ENCODE results near the gene CITED1. TPM values are rescaled to one million over a fixed set of nuclear protein-coding genes. Genes with fewer than 3 reads are reported as not detected.

The CITED1 gene
- total RNA-seq, 1 experiment from 2014 or later: 2.8 TPM

DNA sequence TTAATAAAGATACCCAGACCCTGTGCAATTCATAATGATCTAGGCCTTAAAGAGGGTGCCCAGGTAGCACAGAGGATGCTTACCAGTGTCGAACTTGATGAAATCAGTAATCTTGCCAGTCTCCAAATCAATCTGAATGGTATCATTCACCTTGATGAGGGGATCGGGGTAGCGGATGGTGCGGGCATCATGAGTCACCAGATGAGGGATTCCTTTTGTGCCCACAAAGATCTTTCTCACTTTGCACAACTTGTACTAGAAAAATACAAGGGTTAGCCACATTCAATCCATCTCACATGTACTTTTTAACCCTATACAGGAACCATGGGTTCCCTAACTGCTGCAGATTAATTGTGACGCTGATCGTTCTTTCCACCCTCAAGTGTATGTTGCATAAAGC, 32.0 kb downstream of the CITED1 start:
- Histone ChIP-seq H4K20me1 (ENCODE audit: insufficient read depth) (peaks cover 18% of the 10 kb centered on the region; the same call in 1 of the 2 replicates), H3K4me2 (ENCODE audit: low read length) (peak overlapping the region; percentile 32; the same call in 1 of the 2 replicates), H2AFZ (ENCODE audit: low read depth, low read length, poor library complexity, severe bottlenecking) (no peak overlapping the region), H3K9me3 (ENCODE audit: control insufficient read depth in 1 of 2, insufficient read depth in 1 of 2, low read depth in 1 of 2, low read length in 2 of 2) (no peaks in the 10 kb centered on the region), H3K27me3 (ENCODE audit: insufficient read depth, low read length) (no peaks in the 10 kb centered on the region), H3K9ac (ENCODE audit: low read length) (no peak overlapping the region), H3K36me3 (ENCODE audit: control insufficient read depth in 1 of 2, insufficient read depth in 2 of 2, low read length in 2 of 2) (peaks cover 22 to 50% of the 10 kb centered on the region in 2 experiments), H3K79me2 (ENCODE audit: insufficient read depth, low read length) (peaks cover 55% of the 10 kb centered on the region), H3K4me1 (ENCODE audit: control insufficient read depth in 1 of 2, insufficient read depth in 2 of 2, low read length in 2 of 2) (peaks cover 0 to 62% of the 10 kb centered on the region in 2 experiments; a peak in 3 of 4 replicates), H3K4me3 (replicated peaks in 1 of 2; ENCODE audit: low read depth in 1 of 2, low read length in 2 of 2) (no peak overlapping the region), H3K27ac (ENCODE audit: low read depth, low read length) (no peak overlapping the region), H3K9me2 (ENCODE audit: insufficient read depth) (no peaks in the 10 kb centered on the region)
- no peak for DNase-seq (ENCODE audit: low read depth, low spot score)
- ChIA-PET POLR2A (no interaction called here), RAD21 (ENCODE audit: low non-redundant PET in 1 of 2, low total read pairs in 2 of 2, uncharacterized antibody in 2 of 2, unreplicated experiment in 2 of 2) (no interaction called here), CTCF (no interaction called here)
- no TSS peak for BruUV-seq (replicated peaks)
- no peak for TF ChIP-seq POLR2A (IDR thresholded peaks at IDR 0.05; ENCODE audit: borderline replicate concordance, extremely low read depth, insufficient read depth, insufficient read length)
- TF ChIP-seq EGR1 (IDR thresholded peaks at IDR 0.05; ENCODE audit: low read depth): no peak
- no peak for TF ChIP-seq EZH2 (IDR thresholded peaks at IDR 0.05)
- TF ChIP-seq, protein P1, sequence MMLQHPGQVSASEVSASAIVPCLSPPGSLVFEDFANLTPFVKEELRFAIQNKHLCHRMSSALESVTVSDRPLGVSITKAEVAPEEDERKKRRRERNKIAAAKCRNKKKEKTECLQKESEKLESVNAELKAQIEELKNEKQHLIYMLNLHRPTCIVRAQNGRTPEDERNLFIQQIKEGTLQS (IDR thresholded peaks at IDR 0.05): no peak
- TF ChIP-seq FOSL1 (IDR thresholded peaks at IDR 0.05; ENCODE audit: low read depth): no peak
- TF ChIP-seq SIN3A (IDR thresholded peaks at IDR 0.05; ENCODE audit: low read depth): no peak
- TF ChIP-seq ZNF274 (IDR thresholded peaks at IDR 0.05; ENCODE audit: low read depth, low read length): no peak
- no peak for TF ChIP-seq JUND (IDR thresholded peaks at IDR 0.05)
- intact Hi-C loops (cut with micrococcal nuclease): no loop called here
- no peak for ATAC-seq

DNA sequence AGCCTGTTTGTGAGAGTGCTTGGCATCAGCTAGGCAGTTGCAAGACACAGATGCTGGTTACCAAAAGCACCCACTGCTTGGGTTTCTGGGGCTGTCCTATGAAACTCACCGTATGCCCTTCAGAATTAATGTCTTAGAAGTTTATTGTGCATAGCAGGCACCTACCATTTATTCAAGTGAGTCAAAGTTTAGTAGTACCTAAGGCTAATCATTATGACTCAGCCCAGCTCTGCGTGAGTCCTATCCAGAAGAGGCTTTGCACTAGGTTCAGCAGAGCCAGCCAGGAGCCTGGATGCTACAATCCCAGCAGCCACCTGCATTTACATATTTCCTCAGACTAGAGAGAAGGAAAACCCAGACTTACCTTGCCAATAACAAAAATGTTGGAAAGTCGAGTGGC, 32.8 kb downstream of the CITED1 start:
- H3K4me3 ChIP-seq (replicated peaks in 1 of 2; ENCODE audit: low read depth in 1 of 2, low read length in 2 of 2): no peak overlapping the region
- H3K9me2 ChIP-seq (ENCODE audit: insufficient read depth): no peaks in the 10 kb centered on the region
- intact Hi-C loops (cut with micrococcal nuclease): no loop called here
- BruUV-seq (replicated peaks): no TSS peak
- no peak overlapping the region for H3K27ac ChIP-seq (ENCODE audit: low read depth, low read length)
- no peak overlapping the region; the same call in 1 of the 2 replicates for H3K4me2 ChIP-seq (ENCODE audit: low read length)
- CTCF ChIA-PET: no interaction called here
- H3K4me1 ChIP-seq (ENCODE audit: control insufficient read depth in 1 of 2, insufficient read depth in 2 of 2, low read length in 2 of 2): peaks cover 0 to 62% of the 10 kb centered on the region in 2 experiments; a peak in 3 of 4 replicates
- peaks cover 18% of the 10 kb centered on the region; the same call in 1 of the 2 replicates for H4K20me1 ChIP-seq (ENCODE audit: insufficient read depth)
- H3K9me3 ChIP-seq (ENCODE audit: control insufficient read depth in 1 of 2, insufficient read depth in 1 of 2, low read depth in 1 of 2, low read length in 2 of 2): no peaks in the 10 kb centered on the region
- RAD21 ChIA-PET (ENCODE audit: low non-redundant PET in 1 of 2, low total read pairs in 2 of 2, uncharacterized antibody in 2 of 2, unreplicated experiment in 2 of 2): no interaction called here
- H3K36me3 ChIP-seq (ENCODE audit: control insufficient read depth in 1 of 2, insufficient read depth in 2 of 2, low read length in 2 of 2): peaks cover 24 to 50% of the 10 kb centered on the region in 2 experiments
- no peak overlapping the region for H3K9ac ChIP-seq (ENCODE audit: low read length)
- H2AFZ ChIP-seq (ENCODE audit: low read depth, low read length, poor library complexity, severe bottlenecking): no peak overlapping the region
- no peak for DNase-seq (ENCODE audit: low read depth, low spot score)
- H3K27me3 ChIP-seq (ENCODE audit: insufficient read depth, low read length): no peaks in the 10 kb centered on the region
- POLR2A ChIA-PET: no interaction called here
- peaks cover 55% of the 10 kb centered on the region for H3K79me2 ChIP-seq (ENCODE audit: insufficient read depth, low read length)
- TF ChIP-seq, protein P1 (IDR thresholded peaks at IDR 0.05): no peak
- TF ChIP-seq, protein P2, sequence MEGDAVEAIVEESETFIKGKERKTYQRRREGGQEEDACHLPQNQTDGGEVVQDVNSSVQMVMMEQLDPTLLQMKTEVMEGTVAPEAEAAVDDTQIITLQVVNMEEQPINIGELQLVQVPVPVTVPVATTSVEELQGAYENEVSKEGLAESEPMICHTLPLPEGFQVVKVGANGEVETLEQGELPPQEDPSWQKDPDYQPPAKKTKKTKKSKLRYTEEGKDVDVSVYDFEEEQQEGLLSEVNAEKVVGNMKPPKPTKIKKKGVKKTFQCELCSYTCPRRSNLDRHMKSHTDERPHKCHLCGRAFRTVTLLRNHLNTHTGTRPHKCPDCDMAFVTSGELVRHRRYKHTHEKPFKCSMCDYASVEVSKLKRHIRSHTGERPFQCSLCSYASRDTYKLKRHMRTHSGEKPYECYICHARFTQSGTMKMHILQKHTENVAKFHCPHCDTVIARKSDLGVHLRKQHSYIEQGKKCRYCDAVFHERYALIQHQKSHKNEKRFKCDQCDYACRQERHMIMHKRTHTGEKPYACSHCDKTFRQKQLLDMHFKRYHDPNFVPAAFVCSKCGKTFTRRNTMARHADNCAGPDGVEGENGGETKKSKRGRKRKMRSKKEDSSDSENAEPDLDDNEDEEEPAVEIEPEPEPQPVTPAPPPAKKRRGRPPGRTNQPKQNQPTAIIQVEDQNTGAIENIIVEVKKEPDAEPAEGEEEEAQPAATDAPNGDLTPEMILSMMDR (IDR thresholded peaks at IDR 0.05 in 2 of 3, conservative IDR thresholded peaks at IDR 0.05 in 1 of 3; ENCODE audit: borderline replicate concordance in 1 of 3, insufficient read depth in 1 of 3, low read depth in 2 of 3, low read length in 2 of 3): no peak
- TF ChIP-seq ELF1 (IDR thresholded peaks at IDR 0.05; ENCODE audit: borderline replicate concordance, low read depth): no peak
- TF ChIP-seq CBX3 (IDR thresholded peaks at IDR 0.05; ENCODE audit: low read depth): no peak
- no peak for TF ChIP-seq EZH2phosphoT487 (IDR thresholded peaks at IDR 0.05; ENCODE audit: borderline replicate concordance)
- no peak for TF ChIP-seq CEBPB (IDR thresholded peaks at IDR 0.05; ENCODE audit: low read depth)
- TF ChIP-seq SRF (IDR thresholded peaks at IDR 0.05; ENCODE audit: low read depth): no peak
- TF ChIP-seq, protein P3, sequence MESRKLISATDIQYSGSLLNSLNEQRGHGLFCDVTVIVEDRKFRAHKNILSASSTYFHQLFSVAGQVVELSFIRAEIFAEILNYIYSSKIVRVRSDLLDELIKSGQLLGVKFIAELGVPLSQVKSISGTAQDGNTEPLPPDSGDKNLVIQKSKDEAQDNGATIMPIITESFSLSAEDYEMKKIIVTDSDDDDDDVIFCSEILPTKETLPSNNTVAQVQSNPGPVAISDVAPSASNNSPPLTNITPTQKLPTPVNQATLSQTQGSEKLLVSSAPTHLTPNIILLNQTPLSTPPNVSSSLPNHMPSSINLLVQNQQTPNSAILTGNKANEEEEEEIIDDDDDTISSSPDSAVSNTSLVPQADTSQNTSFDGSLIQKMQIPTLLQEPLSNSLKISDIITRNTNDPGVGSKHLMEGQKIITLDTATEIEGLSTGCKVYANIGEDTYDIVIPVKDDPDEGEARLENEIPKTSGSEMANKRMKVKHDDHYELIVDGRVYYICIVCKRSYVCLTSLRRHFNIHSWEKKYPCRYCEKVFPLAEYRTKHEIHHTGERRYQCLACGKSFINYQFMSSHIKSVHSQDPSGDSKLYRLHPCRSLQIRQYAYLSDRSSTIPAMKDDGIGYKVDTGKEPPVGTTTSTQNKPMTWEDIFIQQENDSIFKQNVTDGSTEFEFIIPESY (IDR thresholded peaks at IDR 0.05; ENCODE audit: extremely low read depth, insufficient replicate concordance, low read length): no peak
- no peak for ATAC-seq
